GM19467 (cell line): ENCODE results near the gene DPF1.

Experiments used
- ATAC-seq: cut with Tn5 transposase; IDR thresholded peaks from one replicate; pipeline ENCODE4 v1.9.1; 2021; ENCODE audit warnings: mild to moderate bottlenecking, moderate library complexity; ENCODE audit not compliant: unreplicated experiment

Gene DPF1

DNA sequence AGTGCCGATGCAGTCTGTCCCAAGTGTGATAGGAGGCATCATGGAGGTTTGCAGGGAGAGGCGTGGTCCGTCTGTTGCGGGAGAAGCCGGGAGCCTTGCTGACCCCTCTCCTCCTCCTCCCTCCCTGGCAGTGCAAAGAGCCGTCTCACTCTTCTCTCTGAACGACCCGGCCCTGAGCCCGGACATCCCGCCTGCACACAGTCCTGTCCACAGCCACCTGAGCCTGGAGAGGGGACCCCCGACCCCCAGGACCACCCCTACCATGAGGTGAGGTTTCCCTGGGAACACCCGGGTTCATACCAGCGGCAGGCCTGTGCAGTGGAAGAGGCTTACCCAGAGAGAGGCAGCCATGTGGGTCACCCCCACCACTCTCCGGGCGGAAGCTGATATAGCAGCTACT, 22.3 kb downstream of the DPF1 start:
- ATAC-seq: no peak

DNA sequence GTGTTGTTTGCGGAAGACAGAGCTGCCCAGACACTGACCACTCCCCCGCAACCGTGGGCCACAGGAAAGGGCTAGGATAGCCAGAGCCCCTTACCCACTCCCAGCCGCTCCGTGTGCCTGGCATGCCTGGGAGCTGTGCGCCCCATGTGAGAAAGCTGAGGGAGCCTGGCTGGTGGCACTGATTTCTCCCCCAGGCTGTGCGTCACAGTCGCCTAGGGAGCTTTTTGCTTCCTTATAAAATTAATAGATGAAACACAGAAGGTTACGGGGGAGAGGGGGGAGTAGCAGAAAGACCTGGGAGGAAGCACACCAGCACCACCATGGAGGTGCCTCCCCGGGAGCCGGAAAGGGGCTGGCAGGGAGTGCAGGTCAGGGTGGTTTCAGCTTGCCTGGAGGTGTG, 24.7 kb downstream of the DPF1 start:
- no peak for ATAC-seq

DNA sequence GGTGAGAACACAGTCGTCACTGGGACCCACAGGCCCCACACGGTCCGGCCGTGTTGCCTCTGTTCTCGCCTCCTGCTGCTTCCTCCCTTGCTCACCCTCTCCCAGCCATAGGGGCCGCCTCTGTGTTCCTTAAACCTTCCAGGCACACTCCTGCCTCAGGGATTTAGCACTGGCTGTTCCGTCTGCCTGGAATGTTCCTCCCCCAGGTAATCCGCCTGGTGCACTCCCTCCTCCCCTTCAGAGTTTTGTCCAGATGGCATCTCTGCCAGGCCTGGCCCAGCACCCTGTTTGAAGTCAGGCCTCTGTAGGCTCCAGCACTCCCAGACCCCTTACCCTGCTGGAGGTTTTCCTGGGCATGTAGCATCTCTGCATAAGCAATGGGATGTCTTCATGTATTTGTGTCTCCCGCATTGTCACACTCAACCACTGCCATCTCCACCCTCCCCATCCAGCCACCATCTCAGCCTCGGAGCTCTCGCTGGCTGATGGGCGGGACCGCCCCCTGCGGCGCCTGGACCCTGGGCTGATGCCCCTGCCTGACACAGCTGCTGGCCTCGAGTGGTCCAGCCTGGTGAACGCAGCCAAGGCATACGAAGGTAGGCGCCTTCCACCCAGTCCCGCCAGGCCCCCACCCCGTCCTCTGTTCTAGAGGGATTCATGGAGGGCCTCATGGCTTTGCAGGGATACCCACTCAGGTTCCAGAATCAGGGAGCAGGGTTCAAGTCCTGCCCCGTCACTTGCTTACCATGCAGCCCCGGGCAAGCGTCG, 25.9 kb downstream of the DPF1 start:
- no peak for ATAC-seq

DNA sequence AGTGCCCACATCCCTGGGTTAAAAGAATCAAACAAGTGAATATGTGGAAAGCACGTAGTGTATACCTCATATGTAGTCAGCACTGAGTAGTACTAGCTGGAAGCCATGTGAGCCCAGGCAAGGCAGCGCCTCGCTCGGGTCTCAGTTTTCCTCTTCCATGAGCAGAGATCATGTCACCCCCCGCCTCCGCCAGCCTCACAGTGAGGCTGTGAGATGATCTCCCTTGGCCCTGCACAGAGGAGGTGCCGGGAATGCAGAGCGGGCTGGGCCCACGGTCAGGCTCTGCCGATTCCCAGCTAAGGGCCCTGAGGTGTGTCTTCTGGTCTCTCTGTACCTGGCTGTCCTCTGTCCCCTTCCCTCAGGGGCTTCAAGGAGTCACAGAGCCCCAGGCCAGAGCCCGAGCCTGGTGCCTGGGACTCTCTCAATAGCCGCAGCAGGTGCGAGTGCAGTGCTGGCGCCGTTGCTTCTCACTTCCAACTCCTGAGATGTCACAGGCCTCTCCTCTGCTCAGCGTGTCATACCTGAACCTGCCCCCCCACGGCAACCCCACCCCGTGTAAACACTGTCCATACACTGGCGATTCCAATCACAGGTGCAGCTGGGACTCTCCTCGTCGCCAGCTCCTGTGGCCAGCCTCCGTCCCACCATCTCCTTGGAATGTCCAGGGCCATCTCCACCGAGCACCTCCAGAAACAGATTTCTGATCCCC, 26.9 kb downstream of the DPF1 start:
- ATAC-seq: no peak

DNA sequence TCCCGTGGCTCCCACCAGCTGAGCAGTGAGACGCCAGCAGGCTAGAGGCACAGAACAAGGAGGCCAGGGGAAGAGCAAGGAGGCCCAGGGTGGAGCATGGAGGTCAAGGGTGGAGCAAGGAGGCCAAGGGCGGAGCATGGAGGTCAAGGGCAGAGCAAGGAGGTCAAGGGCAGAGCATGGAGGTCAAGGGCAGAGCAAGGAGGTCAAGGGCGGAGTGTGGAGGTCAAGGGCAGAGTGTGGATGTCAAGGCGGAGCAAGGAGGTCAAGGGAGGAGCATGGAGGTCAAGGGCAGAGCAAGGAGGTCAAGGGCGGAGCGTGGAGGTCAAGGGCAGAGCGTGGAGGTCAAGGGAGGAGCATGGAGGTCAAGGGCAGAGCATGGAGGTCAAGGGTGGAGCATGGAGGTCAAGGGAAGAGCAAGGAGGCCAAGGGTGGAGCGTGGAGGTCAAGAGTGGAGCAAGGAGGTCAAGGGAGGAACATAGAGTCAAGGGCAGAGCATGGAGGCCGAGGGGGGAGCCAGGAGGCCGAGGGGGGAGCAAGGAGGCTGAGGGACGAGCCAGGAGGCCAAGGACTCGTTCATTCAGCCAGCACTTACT, 27.7 kb downstream of the DPF1 start:
- no peak for ATAC-seq

DNA sequence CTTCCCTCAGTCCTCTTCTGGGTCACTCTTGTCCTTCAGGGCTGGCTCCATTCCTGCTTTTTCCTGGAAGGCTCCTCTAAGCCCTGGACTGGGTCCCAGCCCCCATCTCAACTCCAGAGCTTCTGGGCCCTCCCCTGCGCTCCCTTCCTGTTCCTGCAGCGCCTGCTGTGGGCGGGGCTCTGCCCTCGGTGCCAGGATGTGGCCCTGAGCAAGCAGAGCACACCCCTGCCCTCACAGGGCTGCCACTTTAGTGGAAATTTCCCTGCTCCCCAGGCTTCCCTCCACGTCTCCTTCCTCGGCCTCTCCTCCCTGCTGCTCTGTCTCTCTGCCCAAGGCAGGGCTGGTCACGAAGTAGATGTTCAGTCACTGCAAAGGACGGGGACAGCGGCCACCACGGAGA, 28.8 kb downstream of the DPF1 start:
- ATAC-seq: no peak

DNA sequence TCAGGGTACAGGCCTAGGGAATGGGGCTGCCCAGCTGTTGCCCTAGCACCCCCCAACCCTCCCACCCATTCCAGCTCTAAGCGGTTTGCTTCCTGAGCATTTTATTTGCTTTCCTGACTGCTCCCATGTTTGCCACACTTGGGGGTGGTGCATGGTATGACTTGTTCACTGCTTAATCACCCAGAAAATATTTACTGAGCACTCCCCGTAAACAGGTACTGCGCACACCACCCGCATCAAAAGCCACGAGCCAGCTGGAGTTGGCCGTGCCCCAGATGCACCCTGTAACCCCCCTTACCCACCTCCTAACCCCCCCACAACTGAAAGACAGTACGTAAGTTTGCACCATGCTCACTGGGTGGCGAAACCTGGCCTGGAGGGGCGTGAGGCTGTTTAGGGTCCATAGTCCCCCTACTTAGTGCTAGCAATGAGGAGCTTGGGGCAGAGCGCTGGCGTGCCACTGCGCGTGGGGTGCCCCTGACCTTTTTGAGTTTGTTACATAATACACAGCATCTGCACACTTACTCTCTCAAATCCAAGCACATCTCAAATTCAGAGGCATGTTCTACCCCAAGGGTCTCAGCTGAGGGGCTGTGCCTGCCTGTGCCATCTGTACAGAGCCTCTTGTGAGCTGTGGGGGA, 29.8 kb downstream of the DPF1 start:
- no peak for ATAC-seq

DNA sequence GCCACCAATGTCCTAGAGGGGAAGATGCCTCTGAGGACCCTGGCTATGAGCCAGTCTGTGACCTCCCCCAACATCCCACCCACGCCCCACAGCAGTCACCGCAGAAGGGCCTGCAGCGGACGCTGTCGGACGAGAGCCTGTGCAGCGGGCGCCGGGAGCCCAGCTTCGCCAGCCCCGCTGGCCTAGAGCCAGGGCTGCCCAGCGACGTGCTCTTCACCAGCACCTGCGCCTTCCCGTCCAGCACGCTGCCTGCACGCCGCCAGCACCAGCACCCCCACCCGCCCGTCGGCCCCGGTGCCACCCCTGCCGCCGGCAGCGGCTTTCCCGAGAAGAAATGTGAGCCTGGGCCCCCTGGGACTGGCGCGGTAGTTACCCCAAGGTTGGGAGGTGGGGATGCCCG, 30.6 kb downstream of the DPF1 start:
- no peak for ATAC-seq

DNA sequence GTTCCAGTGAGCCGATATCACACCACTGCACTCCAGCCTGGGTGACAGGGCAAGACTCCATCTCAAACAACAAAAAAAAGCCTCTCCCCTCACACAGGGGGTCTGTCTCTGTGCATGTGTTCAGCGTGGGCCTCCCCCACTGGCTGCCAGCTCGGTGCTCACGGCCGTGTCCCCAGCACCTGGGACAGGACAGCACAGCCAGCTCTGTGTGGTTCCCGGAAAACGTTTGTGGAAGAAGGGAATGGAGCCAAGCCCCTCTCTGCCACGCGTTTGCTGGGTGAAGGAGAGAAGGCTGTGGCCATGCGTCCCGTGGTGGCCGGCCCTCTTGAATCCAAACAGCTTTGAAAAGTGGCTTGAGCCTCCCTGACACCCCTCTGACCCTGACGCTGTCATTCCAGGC, 32.3 kb downstream of the DPF1 start:
- no peak for ATAC-seq

DNA sequence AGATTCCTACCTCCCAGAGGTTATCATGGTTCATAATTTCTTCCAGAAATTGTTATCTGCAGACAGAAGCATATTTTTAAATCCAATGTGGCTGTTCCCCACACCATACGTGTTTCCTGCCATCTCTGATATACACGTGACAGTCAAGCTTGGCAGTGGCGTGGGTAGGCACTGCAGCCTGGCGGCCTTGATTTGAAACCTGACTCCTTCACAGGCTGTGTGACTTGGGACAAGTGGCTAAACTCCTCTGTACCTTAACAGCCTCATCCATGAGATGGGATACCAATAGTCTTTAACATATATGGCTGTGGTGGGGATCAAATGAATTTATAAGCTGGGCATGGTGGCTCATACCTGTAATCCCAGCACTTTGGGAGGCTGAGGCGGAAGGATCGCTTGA, 33.2 kb downstream of the DPF1 start:
- ATAC-seq: no peak

DNA sequence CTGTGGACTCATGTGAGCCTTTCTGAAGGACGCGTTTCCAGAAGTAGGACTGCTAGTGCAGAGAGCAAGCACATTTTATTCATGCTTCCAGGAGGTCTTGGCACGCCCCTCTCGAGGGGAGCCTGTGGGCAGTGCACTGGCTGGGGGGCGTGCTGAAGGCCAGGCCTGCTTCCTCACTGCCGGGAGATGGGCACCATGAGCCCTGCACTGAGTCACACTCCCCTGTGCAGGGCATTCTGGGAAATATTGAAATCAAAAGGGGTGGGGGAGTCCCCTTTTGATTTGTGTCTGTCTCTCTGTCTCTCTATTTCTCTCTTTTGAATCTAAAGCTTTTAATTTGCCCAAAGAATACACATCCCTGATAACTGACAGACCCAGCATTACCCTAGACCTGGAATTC, 34.0 kb downstream of the DPF1 start:
- no peak for ATAC-seq

DNA sequence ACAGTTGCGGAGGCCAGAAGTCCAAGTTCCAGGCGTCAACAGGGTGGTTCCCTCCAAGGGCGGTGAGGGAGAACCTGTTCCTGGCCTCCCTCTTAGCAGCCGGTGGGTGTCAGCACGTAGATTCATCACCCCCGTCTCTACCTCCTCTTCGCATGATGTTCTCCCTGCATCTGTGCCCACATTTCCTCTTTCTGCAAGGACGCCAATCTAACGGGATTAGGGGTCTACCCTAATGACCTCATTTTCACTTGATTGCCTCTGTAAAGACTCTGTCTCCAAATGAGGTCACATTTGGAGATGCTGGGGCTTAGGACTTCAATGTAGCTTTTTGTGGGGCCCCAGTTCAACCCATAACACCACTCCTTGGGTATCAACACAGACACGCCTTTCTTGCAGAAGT, 38.5 kb downstream of the DPF1 start:
- ATAC-seq: no peak

DNA sequence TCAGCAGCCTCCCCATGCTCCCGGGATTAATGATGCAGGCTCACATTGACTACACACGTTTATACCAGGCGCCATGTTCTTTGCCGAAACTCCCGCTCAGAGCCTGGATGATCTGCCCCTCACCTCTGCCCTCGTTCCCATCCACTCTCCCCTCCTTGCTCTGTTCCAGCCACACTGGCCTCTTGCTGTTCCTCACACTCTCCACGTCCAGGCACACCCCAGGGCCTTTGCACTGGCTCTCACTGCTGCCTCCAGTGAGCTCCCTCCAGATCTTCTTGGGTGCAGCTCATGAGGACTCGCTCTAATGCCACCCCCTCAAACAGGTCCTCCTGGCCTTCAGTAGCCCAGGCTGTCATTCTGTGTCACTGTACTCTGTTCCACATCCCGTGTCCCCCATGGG, 39.2 kb downstream of the DPF1 start:
- no peak for ATAC-seq

DNA sequence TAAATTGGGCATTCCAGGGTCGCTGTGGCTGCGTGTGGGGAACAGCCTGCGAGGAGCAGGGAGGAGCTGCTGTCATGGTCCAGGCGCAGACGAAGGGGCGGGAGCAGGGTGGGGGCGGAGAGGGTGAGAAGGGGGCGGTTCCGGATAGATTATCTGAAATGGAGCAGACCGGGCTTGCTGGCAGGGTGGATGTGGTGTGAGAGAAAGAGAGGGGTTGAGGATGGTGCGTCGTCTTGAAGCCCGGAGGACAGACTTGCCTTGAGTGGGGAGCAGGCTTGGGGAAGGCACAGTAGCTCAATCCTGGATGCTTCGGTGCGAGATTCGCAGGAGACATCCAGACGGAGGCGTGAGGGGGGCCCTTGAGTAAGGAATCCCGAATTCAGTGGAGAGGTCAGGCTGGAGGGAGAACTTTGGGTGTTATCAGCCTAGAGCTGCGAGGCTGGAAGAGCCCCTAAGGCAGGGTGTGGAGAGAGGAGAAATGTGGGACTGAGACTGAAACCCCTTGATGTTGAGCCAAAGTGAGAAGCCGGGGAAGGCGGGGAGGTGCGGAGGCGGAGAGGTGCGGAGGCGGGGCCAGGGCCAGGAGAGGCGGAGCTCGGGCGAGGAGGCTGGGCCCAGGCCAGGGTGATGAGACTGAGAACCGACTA, 40.6 kb downstream of the DPF1 start:
- no peak for ATAC-seq

DNA sequence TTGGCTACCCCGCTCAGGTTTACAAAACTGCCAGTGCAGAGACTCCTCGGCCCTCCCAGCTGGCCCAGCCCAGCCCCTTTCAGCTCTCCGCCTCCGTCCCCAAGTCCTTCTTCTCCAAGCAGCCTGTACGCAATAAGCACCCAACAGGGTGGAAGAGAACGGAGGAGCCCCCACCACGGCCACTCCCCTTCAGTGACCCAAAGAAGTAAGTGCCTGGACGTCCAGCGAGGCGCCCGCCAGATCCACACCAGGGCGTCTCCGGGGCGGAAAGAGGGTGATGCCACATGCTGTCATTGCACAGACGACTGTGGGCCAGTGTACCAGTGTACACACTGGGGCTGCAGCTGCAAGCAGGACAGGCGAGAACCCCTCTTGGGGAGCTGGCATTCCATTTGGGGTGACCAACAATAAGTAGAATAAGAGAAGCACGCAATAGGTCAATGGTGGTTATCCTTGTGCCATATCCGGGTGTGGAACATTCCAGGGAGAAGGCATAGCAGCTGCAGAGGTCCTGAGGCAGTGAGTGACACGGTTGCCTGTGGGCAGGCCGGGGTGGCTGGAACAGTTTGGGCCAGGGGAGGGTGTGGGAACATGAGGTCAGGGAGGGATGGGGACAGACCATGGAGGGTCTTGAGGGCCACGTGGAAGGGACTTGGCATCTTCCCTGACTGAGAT, 41.3 kb downstream of the DPF1 start:
- no peak for ATAC-seq

DNA sequence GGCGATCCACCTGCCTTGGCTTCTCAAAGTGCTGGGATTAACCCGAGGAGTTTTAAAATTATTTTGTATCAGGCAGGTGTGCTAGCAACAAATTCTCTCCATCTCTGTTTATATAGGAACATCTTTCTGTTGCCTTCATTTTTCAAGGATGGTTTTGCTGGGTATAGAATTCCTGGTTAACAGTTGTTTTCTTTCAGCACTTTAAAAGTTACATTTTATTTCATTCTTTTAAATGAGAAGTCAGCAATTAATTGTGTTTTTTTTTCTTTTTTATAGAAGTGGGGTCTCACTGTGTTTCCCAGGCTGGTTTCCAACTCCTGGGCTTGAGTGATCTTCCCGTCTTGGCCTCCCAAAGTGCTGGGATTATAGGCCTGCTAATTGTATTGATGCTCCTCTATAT, 44.0 kb downstream of the DPF1 start:
- ATAC-seq: no peak

DNA sequence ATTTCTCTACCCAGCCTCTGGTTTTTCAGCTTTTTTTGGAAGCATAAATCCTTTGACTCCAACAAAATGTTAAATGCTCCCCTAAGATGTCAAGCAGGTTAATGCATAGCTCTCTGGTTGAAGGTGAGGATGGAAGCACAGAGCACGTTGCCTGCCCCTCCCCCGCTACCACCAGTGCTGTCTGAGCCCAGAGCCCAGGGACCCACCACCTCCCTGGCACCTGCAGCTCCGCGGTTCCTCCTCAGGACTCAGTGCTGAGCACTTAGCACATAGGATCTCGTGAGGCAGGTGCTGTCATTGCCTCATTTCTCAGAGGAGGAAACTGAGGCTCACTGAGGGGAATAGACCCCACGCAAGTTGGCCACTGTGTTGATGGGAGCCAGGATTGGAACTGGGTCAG, 48.6 kb downstream of the DPF1 start:
- no peak for ATAC-seq

DNA sequence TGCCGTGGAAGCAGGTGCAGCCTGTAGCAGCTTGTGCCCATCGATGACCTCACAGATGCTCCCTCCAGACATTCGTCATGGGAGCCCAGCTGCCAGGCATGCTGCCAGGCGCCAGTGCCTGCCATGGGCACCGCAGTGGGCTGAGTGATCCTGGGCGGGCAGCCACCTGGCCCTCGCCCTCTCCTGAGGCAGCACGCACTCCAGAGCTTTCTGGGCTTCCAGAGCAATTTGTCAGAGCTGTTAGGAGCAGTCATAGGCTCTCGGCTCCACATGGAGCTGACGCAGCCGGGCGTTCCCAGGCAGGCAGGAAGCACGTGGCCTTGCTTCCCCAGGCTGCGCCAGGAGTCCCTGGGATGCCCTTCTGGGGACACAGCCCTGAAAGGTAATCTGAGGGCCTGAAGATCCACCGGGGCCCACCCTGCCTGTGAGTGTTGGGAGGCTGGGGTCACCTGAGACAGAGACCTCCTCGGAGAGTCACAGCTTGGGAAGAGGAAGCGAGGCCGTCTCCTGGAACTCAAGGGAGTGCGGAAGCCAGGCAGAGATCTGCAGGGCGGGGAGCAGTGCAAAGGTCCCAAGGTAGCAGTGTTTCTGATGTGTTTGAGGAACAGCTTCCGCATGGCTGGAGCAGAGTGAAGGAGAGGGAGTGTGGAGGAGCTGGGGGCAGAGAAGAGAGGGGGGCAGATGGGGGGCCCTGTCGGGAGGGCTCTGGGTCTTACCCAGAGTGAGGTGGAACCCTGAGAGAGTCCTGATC, 50.6 kb downstream of the DPF1 start:
- ATAC-seq: no peak

DNA sequence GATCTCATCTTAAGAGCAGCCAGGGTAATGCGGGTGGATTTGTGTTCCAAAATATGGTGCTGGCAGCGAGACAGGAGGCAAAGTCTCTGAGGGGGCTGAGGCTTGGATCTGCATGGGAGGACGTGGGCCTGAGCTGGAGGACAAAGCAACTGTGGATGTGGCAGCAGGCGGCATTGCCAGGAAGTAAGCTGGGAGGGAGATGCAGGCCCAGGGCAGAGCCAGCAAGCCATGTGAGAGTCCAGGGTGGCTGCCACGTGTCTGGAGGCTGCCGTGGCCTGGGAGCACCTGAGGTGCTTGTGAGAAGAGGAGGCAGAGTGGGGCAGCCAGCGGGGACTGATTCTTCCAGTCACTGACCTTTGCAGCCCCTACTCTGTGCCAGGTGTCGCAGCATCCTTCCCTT, 52.0 kb downstream of the DPF1 start:
- ATAC-seq: no peak

DNA sequence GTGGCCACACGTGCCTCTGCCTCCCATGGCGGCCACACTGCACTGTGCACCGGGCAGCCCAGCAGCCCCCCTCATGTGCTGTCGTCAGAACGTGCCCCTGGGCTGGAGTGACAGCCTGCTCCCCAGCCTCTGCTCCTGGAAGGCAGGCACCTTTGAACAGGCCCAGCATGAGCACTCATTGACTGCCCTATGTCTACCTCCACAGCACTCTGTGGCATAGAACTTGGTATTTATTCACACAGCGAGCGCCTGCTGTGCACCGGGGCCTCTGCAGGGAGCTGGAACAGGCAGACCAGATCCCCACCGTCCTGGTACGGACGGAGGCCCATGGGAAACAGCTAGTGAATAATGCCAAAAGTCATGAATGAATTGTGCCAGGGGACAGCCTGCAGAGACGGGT, 53.7 kb downstream of the DPF1 start:
- ATAC-seq: no peak
